Fibroblast of skin of left biceps (primary cell): Measurements from ENCODE around the gene TAAR2.
"Not testable (repeated sequence)": the region's sequence is repeated elsewhere in the genome, so short reads cannot be mapped to it uniquely, and the experiment has no call there.

ENCODE experiments used
- DNase-seq, 2 experiments: peaks; one replicate each; pipeline ENCODE4 v3.0.0-alpha.2; 2013; ENCODE audit warnings: low read depth in 2 of 2

TAAR2 gene, protein sequence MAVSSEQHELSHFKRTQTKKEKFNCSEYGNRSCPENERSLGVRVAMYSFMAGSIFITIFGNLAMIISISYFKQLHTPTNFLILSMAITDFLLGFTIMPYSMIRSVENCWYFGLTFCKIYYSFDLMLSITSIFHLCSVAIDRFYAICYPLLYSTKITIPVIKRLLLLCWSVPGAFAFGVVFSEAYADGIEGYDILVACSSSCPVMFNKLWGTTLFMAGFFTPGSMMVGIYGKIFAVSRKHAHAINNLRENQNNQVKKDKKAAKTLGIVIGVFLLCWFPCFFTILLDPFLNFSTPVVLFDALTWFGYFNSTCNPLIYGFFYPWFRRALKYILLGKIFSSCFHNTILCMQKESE

DNA sequence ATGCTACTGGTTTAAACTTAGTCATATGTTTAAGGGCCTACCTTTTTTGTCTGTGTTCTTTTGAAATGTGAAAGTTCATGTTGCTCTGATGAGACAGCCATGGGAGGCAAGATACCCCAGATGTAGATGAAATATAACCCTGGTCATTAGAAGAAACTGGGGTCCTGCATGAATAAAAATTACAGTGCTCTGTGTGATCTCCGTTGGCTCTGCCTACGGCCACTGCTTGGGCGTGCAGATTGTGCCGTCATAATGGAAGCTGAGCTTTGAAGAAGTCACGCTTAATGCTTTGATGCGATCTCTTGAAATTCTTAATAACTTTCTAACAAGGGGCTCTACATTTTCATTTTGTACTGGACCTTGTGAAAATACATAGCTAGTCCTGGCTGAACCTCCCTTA lies at the start of gene TAAR2:
Gene TAAR2 (minus strand): TSS at position 101 of the 400 bp plus-strand sequence. CDS start 0 bp downstream, at position 101.
- no peak for DNase-seq

DNA sequence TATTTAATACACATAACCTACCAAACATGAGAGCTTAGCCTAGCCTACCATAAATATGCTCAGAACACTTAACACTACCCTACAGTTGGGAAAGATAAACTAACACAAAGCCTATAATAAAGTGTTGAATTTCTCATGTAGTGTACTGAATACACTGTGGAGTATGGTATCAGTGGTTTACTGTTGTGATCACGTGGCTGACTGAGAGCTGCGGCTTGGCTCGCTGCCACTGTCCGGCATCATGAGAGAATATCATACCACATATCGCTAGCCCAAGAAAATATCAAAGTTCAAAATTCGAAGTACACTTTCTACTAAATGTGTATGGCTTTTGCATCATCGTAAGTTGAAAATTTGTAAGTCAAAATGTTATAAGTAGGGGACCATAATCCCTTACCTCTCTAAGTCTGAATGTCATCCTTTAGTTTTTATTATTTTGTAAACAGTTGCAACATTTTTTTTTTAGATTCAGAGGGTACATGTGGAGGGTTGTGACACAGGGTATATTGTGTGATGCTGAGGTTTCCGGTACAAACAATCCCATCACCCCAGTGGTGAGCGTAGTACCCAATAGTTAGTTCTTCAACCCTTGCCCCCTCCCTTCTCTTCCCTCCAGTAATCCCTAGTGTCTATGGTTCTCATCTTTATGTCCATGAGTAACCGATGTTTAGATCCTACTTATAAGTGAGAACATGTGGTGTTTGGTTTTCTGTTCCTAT lies 49.5 kb upstream of the TAAR2 start:
- no peak for DNase-seq

DNA sequence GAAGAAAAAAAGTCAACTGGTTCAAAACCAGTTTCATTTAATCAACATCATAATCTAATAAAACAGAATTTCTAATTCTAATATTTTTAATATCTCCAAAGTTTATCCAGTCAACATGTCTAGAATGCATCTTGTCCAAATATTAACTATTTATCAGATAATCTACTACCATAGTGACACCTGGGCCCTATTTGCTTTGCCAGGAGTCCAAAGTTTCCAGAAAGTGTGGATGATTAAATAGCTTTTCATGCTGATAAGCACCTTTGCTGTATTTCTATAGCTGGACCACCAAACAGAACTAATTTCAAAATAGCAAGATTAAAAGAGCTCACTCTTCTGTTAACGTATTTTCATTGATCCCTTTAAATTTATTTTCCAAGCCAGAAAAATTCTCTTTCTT lies 47.2 kb upstream of the TAAR2 start:
- no peak for DNase-seq

DNA sequence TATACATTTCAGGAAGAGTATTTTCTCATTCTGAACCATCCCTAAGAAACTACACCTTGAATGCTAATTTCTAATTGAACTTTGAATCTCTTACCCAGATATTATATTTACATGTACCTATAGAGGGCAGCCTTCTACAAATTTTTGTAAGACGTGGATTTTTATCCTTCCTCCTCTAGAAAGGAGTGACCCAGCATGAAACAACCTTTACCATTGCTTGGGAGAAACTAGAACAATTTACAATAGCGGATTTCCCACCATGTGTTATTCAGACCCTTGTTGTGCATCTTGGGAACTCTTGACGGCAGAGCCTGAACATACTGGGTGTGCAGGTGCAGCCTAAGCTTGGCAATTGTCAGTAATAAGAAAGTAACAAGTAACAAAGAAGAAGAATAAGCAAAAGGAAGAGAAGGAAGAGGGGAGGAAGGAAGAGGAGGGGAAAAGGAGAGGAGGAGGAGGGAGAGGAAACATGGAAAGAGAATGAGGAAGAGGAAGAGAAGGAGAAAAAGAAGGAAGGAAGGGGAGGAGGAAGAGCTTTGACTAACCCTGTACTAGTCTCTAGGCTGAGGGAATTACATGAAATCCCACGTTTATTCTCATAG lies 45.7 kb upstream of the TAAR2 start:
- DNase-seq = no peak

DNA sequence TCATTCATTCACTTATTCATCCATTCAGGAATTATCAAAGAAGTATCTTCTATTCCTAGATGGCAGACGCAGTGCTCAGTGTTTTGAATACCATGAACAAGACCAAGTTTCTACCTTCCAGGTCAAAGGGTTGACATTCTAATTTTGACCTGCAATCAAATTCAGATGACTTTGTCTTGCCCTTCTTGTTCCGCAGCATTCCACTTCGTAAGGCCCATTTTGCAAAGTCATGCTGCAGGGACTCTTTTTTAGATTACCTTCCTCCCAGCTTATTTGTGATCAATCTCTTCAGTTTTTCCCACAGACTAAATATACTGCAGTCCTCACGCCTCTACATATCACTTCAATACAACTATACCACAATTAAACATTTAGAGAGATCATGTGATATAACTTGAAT lies 42.0 kb upstream of the TAAR2 start:
- DNase-seq = no peak

DNA sequence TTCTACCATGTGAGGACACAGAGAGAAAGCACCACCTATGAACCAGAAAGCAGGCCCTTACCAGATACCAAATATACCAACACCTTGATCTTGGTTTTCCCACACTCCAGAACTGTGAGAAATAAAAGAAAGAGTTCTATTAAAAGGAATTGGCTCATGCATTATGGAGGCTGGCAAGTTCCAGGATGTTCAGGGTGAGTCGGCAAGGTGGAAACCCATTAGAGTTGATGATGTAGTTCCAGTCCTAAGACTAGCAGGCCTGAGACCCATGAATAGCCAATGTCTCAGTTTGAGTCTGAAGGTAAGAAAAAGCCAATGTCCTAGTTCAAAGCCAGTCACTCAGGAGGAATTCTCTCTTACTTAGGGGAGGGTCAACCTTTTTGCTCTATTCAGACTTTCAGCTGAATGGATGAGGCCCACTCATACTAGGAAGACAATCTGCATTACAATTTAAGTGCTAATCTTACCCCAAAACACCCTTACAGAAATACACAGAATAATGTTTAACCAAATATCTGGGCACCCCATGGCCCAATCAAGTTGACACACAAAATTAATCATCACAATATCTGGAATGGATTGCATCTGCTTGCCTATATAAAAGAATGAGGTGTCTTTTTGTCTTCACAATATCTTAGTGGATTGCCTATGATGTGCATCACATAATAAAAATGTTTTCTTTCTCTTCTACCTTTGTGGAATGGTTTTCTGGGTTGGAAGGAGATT lies 40.4 kb upstream of the TAAR2 start:
- DNase-seq = no peak

DNA sequence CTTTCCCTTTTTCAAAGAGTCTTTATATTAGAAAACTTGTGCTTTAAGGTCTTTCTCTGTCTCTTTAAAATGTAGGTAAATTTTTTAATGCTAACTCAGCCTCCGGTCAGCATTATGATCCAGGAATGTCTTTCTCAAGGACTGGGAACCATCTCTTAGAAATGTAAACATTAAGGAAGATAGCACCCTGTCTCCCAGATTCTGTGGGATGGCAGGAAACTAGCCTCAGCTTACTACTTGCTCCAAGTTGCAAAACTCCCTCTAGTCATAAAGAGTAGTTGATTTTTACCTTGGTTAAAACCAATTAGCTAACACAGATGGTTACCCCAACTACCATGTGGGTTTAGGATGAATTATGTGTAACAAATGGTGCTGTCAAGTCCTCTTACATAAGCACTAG lies 39.6 kb upstream of the TAAR2 start:
- no peak for DNase-seq

DNA sequence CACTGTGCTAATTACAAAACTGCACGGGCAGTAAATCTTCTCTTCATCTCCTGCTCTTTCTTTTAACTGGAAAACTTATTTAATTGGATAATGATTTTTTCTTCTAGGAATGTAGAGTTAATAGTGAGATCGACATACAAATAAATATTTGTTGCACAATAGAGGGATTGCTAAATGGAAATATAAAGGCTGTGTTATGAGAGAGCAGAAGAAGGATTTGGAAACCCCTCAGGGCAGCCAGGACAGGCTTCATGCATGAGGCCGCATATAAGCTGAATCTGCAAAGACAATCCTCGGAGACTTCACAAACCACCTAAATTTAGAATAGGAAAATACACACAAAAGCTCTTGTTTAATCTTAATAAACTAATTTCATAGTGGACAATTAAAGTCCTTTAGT lies 37.8 kb upstream of the TAAR2 start:
- no peak for DNase-seq

DNA sequence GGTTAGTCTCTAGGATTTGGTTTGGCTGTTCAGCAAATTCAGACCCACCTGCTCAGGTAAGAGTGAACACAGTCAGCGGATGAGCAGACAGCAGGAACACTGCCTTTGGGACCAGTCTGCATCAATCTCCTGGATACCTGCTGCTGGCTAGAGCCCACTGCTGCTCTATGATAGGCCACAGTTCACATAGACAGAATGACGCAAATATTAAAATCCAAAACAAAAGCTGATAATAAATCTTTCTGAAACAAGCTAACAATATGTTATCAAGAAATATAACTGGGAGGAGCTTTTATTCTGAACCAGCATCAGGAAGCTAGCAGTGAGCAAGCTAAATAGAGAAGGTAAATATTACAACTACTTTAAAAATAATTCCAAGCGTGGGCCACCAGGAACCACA lies 35.0 kb upstream of the TAAR2 start, which contains the start of gene TAAR1:
Gene TAAR1 (minus strand): TSS at position 101 of the 400 bp plus-strand sequence. CDS start 13,179 bp downstream, outside the sequence.
- no peak for DNase-seq

DNA sequence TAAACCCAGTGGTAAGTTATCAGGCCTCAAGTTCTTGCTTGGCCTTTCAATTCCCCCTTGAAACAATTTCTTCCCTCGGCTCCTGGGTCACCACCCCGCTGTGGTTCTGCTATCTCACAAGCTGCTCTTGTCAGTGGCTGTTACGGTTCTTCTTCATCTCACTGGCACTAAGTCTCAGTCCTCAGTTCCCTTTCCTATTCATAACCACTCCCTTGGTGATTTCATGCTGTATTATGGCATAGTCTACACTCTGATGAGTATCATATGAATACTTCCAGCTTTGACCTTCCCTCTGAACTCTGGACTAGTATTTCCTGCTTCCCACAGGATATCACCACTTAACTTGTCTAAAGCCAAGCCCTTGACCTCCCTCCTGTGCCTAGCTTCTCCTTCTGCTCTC lies 27.0 kb upstream of the TAAR2 start:
- DNase-seq = no peak

DNA sequence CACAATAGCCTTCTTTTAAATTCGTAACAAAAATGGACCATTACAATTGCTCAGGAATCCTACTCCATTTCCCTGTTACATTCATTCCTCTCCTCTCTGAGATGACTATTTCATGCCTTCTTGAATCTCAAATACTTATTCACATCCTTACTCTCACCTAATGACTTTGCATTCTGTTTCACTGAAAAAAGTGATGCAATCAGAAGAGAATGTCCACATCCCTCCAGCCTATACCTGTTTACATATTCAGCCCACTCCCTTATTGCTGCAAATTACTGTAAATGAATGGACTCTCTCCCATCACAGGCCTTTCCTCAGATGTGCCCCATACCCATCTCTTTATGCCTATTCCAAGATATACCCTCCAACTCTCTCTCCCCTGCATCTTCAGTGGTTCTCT lies 26.4 kb upstream of the TAAR2 start:
- DNase-seq = no peak

DNA sequence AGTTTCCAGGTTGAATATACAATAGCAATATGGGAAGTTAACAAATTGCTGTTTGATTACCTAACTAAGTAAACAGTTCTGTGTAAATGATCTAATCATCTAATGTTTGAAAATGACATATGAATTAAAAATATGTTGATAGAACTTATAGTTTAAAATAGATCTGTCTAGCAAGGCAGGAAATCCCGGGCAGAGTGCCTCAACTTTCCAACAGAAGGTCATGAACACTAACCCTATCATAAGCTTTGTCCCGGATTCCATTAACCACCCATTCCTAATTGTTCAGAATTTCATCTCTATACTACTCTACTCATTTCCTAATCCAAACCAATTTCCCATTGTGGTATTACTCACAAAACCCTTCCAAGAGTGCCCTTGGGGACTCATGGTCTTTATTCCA lies 24.8 kb upstream of the TAAR2 start:
- DNase-seq = no peak

DNA sequence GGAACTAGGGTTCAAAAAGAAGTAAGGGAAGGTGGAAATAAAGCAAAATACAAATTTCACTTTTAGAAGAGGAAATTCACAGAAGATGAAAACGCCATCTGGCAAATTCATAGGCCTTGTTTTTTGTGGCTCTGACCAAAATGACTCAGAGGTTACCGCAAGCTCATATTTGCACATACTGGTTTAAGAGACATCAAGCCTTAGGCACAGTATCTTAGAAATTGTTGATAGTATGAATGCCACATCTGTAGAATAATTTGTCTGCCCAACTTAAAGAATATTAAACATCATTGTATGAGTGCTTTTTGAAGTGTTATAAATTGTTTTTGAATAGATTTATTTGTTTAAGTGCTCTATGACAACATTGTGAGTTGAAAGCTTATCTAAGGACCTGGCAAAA lies 24.3 kb upstream of the TAAR2 start:
- DNase-seq = no peak

DNA sequence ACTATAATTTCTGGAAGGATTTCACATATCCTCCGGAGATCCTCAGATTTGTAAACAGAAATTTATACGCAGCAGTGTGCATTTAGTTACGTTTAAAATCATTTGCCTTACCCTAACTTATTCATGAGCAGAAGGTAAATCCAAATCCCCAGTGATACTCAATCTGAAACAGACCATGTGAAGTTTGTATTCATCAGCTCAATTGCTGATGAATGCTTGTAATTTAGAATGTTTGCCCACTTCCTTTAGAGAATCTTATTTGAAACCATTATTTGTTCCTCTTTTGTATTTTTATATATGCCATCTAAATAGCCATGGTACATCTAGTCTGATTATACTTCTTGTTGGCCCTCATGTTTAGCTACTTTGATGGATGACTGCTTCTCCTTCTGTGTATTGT lies 19.5 kb upstream of the TAAR2 start:
- no peak for DNase-seq

DNA sequence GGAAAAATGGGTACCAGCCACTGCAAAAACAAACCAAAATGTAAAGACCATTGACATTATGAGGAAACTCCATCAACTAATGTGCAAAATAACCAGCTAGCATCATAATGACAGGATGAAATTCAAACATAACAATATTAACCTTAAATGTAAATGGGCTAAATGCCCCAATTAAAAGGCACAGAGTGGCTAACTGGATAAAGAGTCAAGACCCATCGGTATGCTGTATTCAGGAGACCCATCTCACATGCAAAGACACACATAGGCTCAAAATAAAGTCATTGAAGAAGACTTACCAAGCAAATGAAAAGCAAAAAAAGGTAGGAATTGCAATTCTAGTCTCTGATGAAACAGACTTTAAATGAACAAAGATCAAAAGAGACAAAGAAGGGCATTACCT lies 13.1 kb upstream of the TAAR2 start:
- not testable (repeated sequence) for DNase-seq

DNA sequence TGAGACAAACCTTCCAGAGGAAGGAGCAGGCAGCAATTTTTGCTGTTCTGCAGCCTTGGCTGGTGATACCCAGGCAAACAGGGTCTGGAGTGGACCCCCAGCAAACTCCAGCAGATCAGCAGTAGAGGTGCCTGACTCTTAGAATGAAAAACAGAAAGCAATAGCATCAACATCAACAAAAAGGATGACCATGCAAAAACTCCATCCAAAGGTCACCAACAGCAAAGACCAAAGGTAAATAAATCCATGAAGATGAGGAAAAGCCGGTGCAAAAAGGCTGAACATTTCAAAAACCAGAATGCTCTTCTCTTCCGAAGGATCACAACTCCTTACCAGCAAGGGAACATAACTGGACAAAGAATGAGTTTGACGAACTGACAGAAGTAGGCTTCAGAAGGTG lies 11.8 kb upstream of the TAAR2 start:
- not testable (repeated sequence) for DNase-seq

DNA sequence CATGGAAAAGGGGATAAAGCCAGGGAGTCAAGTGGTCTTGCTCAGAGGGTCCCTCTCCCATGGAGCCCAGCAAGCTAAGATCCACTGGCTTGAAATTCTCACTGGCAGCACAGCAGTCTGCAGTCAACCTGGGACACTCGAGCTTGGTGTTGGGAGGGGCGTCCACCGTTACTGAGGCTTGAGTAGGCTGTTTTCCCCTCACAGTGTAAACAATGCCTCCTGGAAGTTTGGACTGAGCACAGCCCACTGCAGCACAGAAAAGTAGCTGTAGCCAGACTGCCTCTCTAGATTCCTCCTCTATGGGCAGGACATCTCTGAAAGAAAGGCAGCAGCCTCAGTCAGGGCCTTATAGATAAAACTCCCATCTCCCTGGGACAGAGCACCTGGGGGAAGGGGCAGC lies 11.2 kb upstream of the TAAR2 start:
- not testable (repeated sequence) for DNase-seq

DNA sequence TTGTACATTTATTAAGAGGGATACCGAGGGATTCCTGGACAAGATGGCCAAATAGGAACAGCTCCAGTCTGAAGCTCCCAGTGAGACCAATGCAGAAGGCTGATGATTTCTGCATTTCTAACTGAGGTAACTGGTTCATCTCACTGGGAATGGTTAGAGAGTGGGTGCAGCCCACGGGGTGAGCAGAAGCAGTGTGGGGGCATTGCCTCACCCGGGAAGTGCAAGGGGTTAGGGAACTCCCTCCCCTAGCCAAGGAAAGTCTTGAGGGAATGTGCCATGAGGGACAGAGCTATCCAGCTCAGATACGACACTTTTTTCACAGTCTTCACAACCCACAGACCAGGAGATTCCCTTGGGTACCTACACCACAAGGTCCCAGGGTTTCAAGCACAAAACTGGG lies 10.7 kb upstream of the TAAR2 start:
- no peak for DNase-seq

DNA sequence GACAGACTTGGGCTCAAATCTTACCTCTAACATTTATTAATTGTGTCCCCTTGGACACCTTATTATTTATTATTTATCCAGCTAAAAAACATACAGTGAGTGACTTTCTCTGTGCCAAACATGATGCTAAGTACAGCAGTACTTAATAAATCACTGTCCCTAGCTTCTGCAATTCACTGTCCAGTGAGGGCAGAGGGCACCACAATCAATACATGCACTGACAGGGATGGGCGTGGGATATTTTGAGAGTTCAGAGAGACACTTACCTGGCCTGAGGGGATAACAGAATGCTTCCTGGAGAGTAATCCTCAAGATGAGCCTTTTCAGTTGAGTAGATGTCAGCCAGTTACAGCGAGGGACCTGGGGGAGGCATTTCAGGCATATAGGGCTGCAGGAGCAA lies 9.3 kb upstream of the TAAR2 start:
- DNase-seq = no peak

DNA sequence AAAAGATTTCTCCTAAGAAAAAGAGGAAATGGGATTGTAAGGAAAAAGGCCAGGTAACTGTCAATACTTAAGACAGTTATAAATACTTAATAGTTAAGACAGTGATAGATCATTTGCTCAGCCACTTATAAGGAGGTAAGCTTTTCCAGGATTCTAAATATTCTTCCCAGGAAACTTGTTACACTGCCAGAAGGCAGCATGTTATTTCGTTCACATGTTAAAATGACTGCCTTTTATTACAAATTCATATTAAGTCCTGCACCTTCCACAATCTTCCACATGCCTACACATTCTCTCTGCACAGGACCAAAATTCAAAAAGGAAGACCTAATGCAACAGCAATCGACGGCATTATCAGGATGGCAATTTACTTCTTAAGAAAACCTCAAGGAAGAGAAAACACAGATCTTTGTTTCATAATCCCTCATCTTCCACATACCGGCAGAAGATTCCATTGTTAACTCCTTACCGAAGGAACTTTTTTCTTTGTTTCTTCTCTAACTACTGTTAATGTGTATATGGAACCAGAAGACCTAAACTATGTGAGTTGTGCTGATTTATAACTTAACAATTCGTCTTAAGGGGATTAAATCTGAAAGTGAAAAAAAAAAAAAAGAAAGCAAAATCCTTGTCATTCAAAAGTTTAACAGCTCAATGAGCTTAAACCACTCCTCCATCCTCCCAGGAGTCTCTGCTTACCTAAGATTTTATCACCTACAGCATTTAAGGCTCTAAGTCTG lies 799 bp downstream of the TAAR2 start:
- DNase-seq = no peak

DNA sequence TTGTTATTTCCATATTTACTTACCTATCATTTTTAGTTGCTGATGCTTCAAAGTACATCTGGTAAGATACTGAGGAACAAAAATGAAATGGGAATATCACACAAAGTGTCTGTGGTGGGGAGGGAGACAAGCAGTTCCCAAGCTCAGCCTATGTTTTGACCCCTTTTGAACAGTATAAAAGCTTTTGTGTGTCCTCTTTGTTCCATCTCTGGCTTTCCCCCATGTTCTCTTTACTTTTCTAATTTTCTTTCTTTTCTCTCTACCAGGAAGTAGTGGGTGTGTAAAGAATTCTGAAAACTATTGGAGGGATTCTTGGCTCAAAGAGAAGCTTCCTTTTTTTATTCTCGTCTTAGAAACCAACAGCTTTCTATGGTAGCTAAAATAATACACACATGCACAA lies 7.4 kb downstream of the TAAR2 start:
- DNase-seq = no peak

DNA sequence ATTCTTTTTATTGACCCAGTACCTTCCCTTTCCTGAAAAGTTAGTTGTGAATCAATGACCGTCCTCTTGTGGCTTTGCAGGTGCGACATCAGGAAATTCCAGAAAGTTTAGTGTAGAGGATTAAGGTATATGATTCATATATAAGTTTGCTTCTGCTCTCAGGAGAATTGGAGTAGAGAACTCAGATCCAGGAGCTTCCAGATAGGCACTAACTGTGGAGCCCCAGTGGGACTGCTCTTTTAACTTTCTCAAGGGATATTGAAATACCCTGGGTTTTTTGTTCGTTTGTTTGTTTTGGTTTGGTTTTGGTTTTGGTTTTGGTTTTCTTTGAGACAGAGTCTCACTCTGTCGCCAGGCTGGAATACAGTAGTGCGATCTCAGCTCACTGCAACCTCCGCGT lies 9.5 kb downstream of the TAAR2 start:
- DNase-seq = no peak
